ENCODE results near the gene HECTD2.
A peak's percentile ranks its signal among the peaks of the same experiment; 100 is the strongest.
"Not testable (repeated sequence)": the region's sequence is repeated elsewhere in the genome, so short reads cannot be mapped to it uniquely, and the experiment has no call there.

Gene HECTD2

GRCh38 chr10:91409869-91410637 lies at the start of gene HECTD2:
Gene HECTD2, plus strand, starts transcription at chr10:91410344. Its CDS starts 95 bp downstream, at chr10:91410439.
- peak within 1 kb of the TSS; percentile 93 for H3K9ac ChIP-seq (ENCODE audit: insufficient read length)
- peak within 1 kb of the TSS; percentile 88 for H3K27ac ChIP-seq
- TF ChIP-seq POLR2AphosphoS5 (IDR thresholded peaks at IDR 0.05; ENCODE audit: borderline replicate concordance, low read depth, low read length) (no peak), EZH2 (IDR thresholded peaks at IDR 0.05) (no peak), FOXP2 (optimal IDR thresholded peaks at IDR 0.05; ENCODE audit: control extremely low read depth, extremely low read length, insufficient read depth) (no peak)
- no peak for DNase-seq (ENCODE audit: low read depth, low spot score)
- H3K4me3 ChIP-seq: peak within 1 kb of the TSS; percentile 85
- no peaks in the 10 kb centered on the region for H3K9me3 ChIP-seq (ENCODE audit: low read depth, low read length)
- H3K36me3 ChIP-seq (ENCODE audit: insufficient read depth, low read length): no peaks in the 10 kb centered on the region

GRCh38 chr10:91360461-91360860 lies 49.7 kb upstream of the HECTD2 start:
- Histone ChIP-seq H3K9ac (ENCODE audit: insufficient read length) (no peak overlapping the region), H3K36me3 (ENCODE audit: insufficient read depth, low read length) (no peaks in the 10 kb centered on the region), H3K9me3 (ENCODE audit: low read depth, low read length) (no peaks in the 10 kb centered on the region), H3K27ac (no peak overlapping the region), H3K4me3 (no peak overlapping the region)
- no peak for DNase-seq (ENCODE audit: low read depth, low spot score)
- TF ChIP-seq FOXP2 (optimal IDR thresholded peaks at IDR 0.05; ENCODE audit: control extremely low read depth, extremely low read length, insufficient read depth) (no peak), EZH2 (IDR thresholded peaks at IDR 0.05) (no peak), POLR2AphosphoS5 (IDR thresholded peaks at IDR 0.05; ENCODE audit: borderline replicate concordance, low read depth, low read length) (no peak)

GRCh38 chr10:91365519-91365918 lies 44.6 kb upstream of the HECTD2 start:
- DNase-seq (ENCODE audit: low read depth, low spot score); H3K36me3 ChIP-seq (ENCODE audit: insufficient read depth, low read length); H3K27ac ChIP-seq; H3K4me3 ChIP-seq; H3K9ac ChIP-seq (ENCODE audit: insufficient read length); H3K9me3 ChIP-seq (ENCODE audit: low read depth, low read length): not testable (repeated sequence)

- no peak overlapping the region for H3K4me3 ChIP-seq
- no peak overlapping the region for H3K9ac ChIP-seq (ENCODE audit: insufficient read length)
- no peaks in the 10 kb centered on the region for H3K9me3 ChIP-seq (ENCODE audit: low read depth, low read length)
- H3K27ac ChIP-seq: no peak overlapping the region
- TF ChIP-seq POLR2AphosphoS5 (IDR thresholded peaks at IDR 0.05; ENCODE audit: borderline replicate concordance, low read depth, low read length) (no peak), EZH2 (IDR thresholded peaks at IDR 0.05) (no peak), FOXP2 (optimal IDR thresholded peaks at IDR 0.05; ENCODE audit: control extremely low read depth, extremely low read length, insufficient read depth) (no peak)
- no peak for DNase-seq (ENCODE audit: low read depth, low spot score)
- no peaks in the 10 kb centered on the region for H3K36me3 ChIP-seq (ENCODE audit: insufficient read depth, low read length)
These were observed 43.4 kb upstream of the HECTD2 start for GRCh38 chr10:91366704-91367103.

- no peaks in the 10 kb centered on the region for H3K9me3 ChIP-seq (ENCODE audit: low read depth, low read length)
- no peak for DNase-seq (ENCODE audit: low read depth, low spot score)
- TF ChIP-seq FOXP2 (optimal IDR thresholded peaks at IDR 0.05; ENCODE audit: control extremely low read depth, extremely low read length, insufficient read depth): no peak
- no peak for TF ChIP-seq EZH2 (IDR thresholded peaks at IDR 0.05)
- no peak for TF ChIP-seq POLR2AphosphoS5 (IDR thresholded peaks at IDR 0.05; ENCODE audit: borderline replicate concordance, low read depth, low read length)
- H3K4me3 ChIP-seq: no peak overlapping the region
- H3K36me3 ChIP-seq (ENCODE audit: insufficient read depth, low read length): no peaks in the 10 kb centered on the region
- H3K27ac ChIP-seq: no peak overlapping the region
- no peak overlapping the region for H3K9ac ChIP-seq (ENCODE audit: insufficient read length)
These were observed 43.0 kb upstream of the HECTD2 start for GRCh38 chr10:91367127-91367531.

GRCh38 chr10:91367558-91367957 lies 42.6 kb upstream of the HECTD2 start:
- Histone ChIP-seq H3K9ac (ENCODE audit: insufficient read length) (no peak overlapping the region), H3K9me3 (ENCODE audit: low read depth, low read length) (no peaks in the 10 kb centered on the region), H3K27ac (no peak overlapping the region), H3K36me3 (ENCODE audit: insufficient read depth, low read length) (no peaks in the 10 kb centered on the region), H3K4me3 (no peak overlapping the region)
- no peak for TF ChIP-seq EZH2 (IDR thresholded peaks at IDR 0.05)
- TF ChIP-seq FOXP2 (optimal IDR thresholded peaks at IDR 0.05; ENCODE audit: control extremely low read depth, extremely low read length, insufficient read depth): no peak
- no peak for TF ChIP-seq POLR2AphosphoS5 (IDR thresholded peaks at IDR 0.05; ENCODE audit: borderline replicate concordance, low read depth, low read length)
- no peak for DNase-seq (ENCODE audit: low read depth, low spot score)

- H3K9me3 ChIP-seq (ENCODE audit: low read depth, low read length); H3K4me3 ChIP-seq; H3K36me3 ChIP-seq (ENCODE audit: insufficient read depth, low read length); DNase-seq (ENCODE audit: low read depth, low spot score); H3K9ac ChIP-seq (ENCODE audit: insufficient read length); H3K27ac ChIP-seq: not testable (repeated sequence)
These were observed 40.1 kb upstream of the HECTD2 start for GRCh38 chr10:91369978-91370589.

- no peak for TF ChIP-seq EZH2 (IDR thresholded peaks at IDR 0.05)
- TF ChIP-seq POLR2AphosphoS5 (IDR thresholded peaks at IDR 0.05; ENCODE audit: borderline replicate concordance, low read depth, low read length): no peak
- no peak for TF ChIP-seq FOXP2 (optimal IDR thresholded peaks at IDR 0.05; ENCODE audit: control extremely low read depth, extremely low read length, insufficient read depth)
- Histone ChIP-seq H3K36me3 (ENCODE audit: insufficient read depth, low read length) (no peaks in the 10 kb centered on the region), H3K27ac (no peak overlapping the region), H3K9me3 (ENCODE audit: low read depth, low read length) (no peaks in the 10 kb centered on the region), H3K9ac (ENCODE audit: insufficient read length) (no peak overlapping the region), H3K4me3 (no peak overlapping the region)
- DNase-seq (ENCODE audit: low read depth, low spot score): no peak
These were observed 36.1 kb upstream of the HECTD2 start for GRCh38 chr10:91374052-91374451.

GRCh38 chr10:91378061-91378460 lies 32.1 kb upstream of the HECTD2 start:
- Histone ChIP-seq H3K9ac (ENCODE audit: insufficient read length) (no peak overlapping the region), H3K9me3 (ENCODE audit: low read depth, low read length) (no peaks in the 10 kb centered on the region), H3K27ac (peak overlapping the region; percentile 42; the same call in 1 of the 2 replicates), H3K4me3 (no peak overlapping the region), H3K36me3 (ENCODE audit: insufficient read depth, low read length) (no peaks in the 10 kb centered on the region)
- peak; percentile 73 for DNase-seq (ENCODE audit: low read depth, low spot score)
- TF ChIP-seq FOXP2 (optimal IDR thresholded peaks at IDR 0.05; ENCODE audit: control extremely low read depth, extremely low read length, insufficient read depth): no peak
- TF ChIP-seq EZH2 (IDR thresholded peaks at IDR 0.05): no peak
- TF ChIP-seq POLR2AphosphoS5 (IDR thresholded peaks at IDR 0.05; ENCODE audit: borderline replicate concordance, low read depth, low read length): no peak
